HG03469 (cell line): ENCODE data around the gene RRP7A.
"Not testable (repeated sequence)": the region's sequence is repeated elsewhere in the genome, so short reads cannot be mapped to it uniquely, and the experiment has no call there.

Experiments
- ATAC-seq: cut with Tn5 transposase; IDR thresholded peaks from one replicate; pipeline ENCODE4 v1.9.1; 2021; ENCODE audit warnings: mild to moderate bottlenecking, moderate library complexity, moderate number of reproducible peaks; ENCODE audit not compliant: unreplicated experiment

Gene RRP7A

GRCh38 chr22:42500161-42500835 is 19.3 kb downstream of the RRP7A start:
- ATAC-seq: no peak

GRCh38 chr22:42499773-42500160 is 19.8 kb downstream of the RRP7A start:
- not testable (repeated sequence) for ATAC-seq

- not testable (repeated sequence) for ATAC-seq
Measured at GRCh38 chr22:42495533-42496141, 24.0 kb downstream of the RRP7A start.

GRCh38 chr22:42493393-42493792 is 26.2 kb downstream of the RRP7A start:
- ATAC-seq: no peak

- no peak for ATAC-seq
Measured at GRCh38 chr22:42492323-42492690, 27.3 kb downstream of the RRP7A start.

GRCh38 chr22:42490243-42490832 is 29.3 kb downstream of the RRP7A start:
- no peak for ATAC-seq

GRCh38 chr22:42489000-42489399 is 30.6 kb downstream of the RRP7A start:
- ATAC-seq: no peak

GRCh38 chr22:42484506-42484905 is 35.1 kb downstream of the RRP7A start:
- no peak for ATAC-seq

GRCh38 chr22:42483610-42484223 is 35.9 kb downstream of the RRP7A start:
- ATAC-seq: not testable (repeated sequence)

- no peak for ATAC-seq
Measured at GRCh38 chr22:42475122-42475521, 44.5 kb downstream of the RRP7A start.

GRCh38 chr22:42473484-42474193 is 46.0 kb downstream of the RRP7A start:
- no peak for ATAC-seq

- no peak for ATAC-seq
Measured at GRCh38 chr22:42472671-42473070, 46.9 kb downstream of the RRP7A start.

- ATAC-seq: no peak
Measured at GRCh38 chr22:42471441-42471840, 48.2 kb downstream of the RRP7A start.

- ATAC-seq: no peak
Measured at GRCh38 chr22:42470366-42471082, 49.1 kb downstream of the RRP7A start.

GRCh38 chr22:42468841-42469240 is 50.8 kb downstream of the RRP7A start:
- no peak for ATAC-seq

GRCh38 chr22:42462016-42462415 is 57.6 kb downstream of the RRP7A start:
- no peak for ATAC-seq

GRCh38 chr22:42461511-42461910 is 58.1 kb downstream of the RRP7A start:
- ATAC-seq: no peak
